Peyer's patch (tissue), 4 donors: ENCODE measurements around the gene VTCN1.

Source experiments
- CTCF ChIP-seq, 6 experiments: fragments of 450-650 bp in 4 of 6; fragments of 200-600 bp in 2 of 6; sonication (generic) in 1 of 6; IDR thresholded peaks; one replicate each; pipeline ENCODE4 v1.5.1; 2017 to 2019; ENCODE audit warnings: antibody characterized with exemption in 6 of 6, mild to moderate bottlenecking in 3 of 6, moderate library complexity in 1 of 6
- POLR2A ChIP-seq, 2 donors: fragments of 450-650 bp; IDR thresholded peaks; one replicate each; pipeline ENCODE4 v1.5.1; 2017; ENCODE audit warnings: antibody characterized with exemption in 2 of 2, mild to moderate bottlenecking in 2 of 2, moderate library complexity in 2 of 2

- no peak for TF ChIP-seq CTCF (IDR thresholded peaks at IDR 0.05)
- no peak for TF ChIP-seq POLR2A (IDR thresholded peaks at IDR 0.05)
These were observed 5.4 kb downstream of the VTCN1 start for GRCh38 chr1:117205368-117205767.
